ENCODE measurements around the gene PPP3R2.

- TF ChIP-seq, protein P1, sequence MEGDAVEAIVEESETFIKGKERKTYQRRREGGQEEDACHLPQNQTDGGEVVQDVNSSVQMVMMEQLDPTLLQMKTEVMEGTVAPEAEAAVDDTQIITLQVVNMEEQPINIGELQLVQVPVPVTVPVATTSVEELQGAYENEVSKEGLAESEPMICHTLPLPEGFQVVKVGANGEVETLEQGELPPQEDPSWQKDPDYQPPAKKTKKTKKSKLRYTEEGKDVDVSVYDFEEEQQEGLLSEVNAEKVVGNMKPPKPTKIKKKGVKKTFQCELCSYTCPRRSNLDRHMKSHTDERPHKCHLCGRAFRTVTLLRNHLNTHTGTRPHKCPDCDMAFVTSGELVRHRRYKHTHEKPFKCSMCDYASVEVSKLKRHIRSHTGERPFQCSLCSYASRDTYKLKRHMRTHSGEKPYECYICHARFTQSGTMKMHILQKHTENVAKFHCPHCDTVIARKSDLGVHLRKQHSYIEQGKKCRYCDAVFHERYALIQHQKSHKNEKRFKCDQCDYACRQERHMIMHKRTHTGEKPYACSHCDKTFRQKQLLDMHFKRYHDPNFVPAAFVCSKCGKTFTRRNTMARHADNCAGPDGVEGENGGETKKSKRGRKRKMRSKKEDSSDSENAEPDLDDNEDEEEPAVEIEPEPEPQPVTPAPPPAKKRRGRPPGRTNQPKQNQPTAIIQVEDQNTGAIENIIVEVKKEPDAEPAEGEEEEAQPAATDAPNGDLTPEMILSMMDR (IDR thresholded peaks at IDR 0.05) = no peak
- TF ChIP-seq POLR2A (IDR thresholded peaks at IDR 0.05) = no peak
These were observed 51.6 kb downstream of the PPP3R2 start for GRCh38 chr9:101543098-101543735.
